GM21528 (cell line): ENCODE results near the gene NPFFR1.
"Not testable (repeated sequence)": the region's sequence is repeated elsewhere in the genome, so short reads cannot be mapped to it uniquely, and the experiment has no call there.

ENCODE experiments used
- ATAC-seq: cut with Tn5 transposase; IDR thresholded peaks from one replicate; pipeline ENCODE4 v1.9.1; 2021; ENCODE audit warnings: mild to moderate bottlenecking, moderate library complexity; ENCODE audit not compliant: unreplicated experiment, low FRiP score

Gene NPFFR1

DNA sequence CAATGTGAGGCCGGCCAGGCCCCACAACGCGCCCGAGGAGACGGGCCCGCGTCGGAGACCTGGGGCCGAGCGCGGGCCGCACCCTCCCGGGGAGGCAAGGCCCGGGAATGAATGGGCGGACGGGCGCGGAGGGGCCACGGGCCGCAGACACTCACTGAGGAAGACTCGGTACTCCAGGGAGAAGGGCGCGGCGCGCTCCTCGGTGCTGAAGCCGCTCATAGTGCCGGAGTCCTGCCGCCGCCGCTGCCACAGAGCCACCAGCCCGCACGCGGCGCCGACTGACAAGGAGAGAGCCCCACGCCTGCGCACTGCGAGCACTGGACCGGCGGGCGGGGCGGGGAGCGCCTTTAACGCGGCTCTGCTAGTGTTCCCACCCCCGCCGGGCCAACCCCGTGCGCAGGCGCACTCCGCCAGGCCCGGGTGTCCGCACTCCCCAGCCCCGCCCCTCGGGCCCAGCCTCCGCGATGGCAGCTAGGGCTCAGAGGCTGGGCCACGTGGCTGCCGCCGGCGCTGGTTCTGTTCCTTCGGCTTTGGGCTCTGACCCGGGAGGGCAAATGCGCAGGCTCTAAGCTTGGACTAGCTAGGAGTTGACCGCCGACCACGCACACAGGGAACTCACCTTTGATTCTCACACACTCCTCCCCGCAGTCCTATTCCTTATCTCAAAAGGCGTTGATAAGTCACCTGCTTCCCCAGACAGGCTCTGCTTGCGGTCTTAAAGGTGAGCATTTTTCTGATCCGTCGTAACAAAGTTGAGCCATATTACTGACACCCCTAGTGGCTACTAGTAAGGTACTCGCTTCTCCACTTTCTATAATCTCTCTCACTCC lies 50.5 kb downstream of the NPFFR1 start, which contains the start of gene PPA1:
PPA1 (minus strand) TSS at position 321 of the 830 bp plus-strand sequence; CDS start at position 219, 102 bp downstream.
- peak; percentile 84 for ATAC-seq

DNA sequence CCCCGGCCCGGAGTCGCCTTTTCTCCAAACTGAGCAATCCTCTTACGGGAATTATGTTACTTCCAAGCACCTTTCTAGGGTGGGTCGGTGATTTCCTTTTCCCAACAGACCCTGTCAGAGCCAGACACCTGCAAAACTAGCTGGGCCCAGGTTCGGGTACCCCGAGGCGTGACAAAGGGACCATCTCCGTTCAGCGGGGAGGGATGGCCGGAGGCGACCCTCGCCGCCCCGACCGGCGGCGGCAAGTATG lies 51.0 kb downstream of the NPFFR1 start:
- no peak for ATAC-seq

DNA sequence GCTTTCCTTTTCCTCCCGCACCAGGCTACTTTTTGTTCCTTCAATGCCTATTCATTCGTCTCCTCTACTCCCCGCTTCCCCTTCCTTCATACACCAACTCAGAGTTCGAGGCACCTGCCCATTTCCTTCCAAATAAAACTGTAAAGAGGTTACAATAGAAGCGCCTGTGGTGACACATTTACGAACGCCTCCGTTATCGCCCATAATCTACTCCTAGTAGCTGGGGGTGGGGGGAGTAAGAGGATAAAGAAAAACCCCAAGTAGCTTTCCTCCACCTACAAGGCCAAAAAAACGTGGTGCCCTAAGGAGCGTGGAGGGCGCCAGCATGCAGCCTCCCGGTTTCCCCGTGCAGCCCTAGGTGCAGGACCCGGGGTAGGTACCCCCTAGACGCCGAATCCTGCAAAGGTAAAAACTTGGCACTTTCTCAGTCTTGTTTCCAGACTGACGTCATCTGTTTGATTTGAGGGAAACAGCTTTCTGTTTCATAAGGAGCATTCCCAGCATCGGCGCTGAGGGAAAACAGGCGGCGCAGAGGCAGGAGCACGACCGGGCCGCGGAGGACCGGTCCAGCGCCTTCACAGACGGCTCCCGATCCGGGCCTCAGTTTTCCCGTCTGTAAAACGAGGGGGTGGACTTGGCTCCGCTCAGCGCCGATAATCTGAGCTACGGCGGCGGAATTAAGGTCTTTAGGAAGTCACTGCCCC lies 51.5 kb downstream of the NPFFR1 start:
- ATAC-seq, result no peak

DNA sequence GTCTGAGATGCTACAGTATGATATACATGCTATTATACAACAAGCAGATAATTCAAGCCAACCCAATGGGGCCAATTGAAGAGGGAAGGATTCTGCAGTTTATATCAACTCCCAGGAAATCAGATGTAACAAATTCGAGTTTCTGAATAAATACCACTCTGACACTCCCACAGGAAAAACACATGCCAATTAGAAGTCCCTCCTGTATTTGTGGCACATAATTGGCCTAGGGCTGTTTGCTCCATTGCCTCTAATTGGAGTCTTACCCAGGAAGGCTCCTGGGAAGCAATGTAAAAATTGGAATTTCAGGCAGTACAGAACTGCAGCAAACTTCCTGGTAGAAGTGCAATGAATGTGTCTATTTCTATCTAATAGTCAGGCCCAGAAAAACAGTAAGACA lies 55.3 kb downstream of the NPFFR1 start:
- no peak for ATAC-seq

DNA sequence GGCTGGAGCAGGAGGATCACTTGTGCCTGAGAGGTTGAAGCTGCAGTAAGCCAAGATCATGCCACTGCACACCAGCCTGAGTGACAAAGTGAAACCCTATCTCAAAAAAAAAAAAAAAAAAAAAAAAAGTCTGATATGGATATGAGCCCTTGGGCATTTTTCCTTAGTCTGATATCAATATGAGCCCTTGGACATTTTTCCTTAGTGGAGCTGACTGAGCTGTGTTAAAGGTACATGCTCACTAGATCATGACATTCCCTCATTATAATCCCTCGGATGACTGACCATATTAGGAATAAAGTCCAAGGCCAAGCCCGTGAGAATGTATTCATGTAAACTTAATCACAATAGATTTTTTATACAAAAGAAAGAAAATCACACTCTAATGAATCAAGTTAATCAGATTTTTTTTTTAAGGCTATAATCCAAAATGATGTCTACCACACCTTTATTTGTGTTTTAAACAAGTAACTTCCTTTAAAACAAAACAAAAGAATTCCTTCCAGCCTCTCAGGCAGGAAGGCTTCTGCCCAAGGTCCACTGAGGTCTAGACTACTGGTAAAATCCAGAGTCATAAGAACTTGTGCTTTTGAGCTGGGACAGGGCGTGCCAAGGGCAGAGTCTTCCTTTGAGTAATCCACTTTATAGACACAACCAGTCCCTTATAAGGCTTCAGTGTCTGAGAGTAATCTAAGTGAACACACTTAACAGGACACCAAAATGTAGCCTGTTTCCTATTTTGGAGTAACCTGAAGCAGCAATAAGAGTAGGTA lies 56.1 kb downstream of the NPFFR1 start:
- ATAC-seq, result no peak

DNA sequence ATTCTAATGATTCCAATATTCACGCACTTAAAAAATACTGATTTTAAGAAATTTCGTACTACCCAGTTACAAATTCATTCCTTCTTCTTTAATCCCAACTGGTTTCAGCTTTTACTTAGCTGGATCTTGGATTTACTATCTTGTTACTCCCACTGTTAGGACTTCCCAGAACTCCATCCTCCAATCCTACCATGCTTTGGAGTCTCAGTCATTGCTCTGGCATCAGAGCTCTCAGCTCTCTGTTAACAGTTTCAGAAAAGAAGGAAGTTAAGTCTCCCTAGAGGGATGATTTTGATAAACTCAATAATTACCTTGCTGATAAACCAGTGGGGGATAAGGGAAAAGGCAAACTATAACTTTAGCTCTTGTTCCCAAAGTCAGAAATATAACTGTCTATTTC lies 60.1 kb downstream of the NPFFR1 start:
- ATAC-seq, result no peak

DNA sequence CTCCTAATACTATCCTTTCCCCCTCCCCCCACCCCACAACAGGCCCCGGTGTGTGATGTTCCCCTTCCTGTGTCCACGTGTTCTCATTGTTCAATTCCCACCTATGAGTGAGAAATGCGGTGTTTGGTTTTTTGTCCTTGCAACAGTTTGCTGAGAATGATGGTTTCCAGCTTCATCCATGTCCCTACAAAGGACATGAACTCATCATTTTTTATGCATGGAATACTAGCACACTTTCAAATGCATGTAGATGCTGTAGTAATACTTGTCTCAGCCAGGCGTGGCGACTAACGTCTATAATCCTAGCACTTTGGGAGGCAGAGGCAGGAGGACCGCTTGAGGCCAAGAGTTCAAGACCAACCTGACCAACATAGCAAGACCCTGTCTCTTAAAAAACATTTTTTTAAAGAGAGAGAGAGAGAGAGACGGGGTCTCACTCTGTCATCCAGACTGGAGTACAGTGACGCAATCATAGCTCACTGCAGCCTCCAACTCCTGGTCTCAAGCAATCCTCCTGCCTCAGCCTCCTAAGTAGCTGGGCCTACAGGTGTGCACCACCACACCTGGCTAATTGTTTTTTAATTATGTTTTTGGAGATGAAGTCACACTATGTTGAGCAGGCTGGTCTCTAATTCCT lies 60.9 kb downstream of the NPFFR1 start:
- ATAC-seq, result not testable (repeated sequence)

DNA sequence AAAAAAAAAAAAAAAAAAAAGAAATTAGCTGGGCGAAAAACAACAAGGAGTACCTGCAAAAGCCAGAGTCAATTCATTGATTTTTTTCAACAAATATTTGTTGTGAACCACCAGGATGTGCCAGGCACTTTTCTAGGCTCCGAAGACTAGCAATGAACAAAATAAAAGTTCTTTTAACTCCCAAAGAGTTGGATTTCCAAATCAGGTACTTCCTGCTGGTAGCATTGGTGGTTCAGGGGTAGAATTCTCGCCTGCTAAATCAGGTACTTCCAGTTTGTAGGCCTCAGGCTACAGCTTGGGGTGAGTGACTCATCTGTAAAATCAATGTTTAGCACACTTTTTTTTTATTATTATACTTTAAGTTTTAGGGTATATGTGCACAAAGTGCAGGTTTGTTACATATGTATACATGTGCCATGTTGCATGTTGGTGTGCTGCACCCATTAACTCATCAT lies 61.4 kb downstream of the NPFFR1 start:
- no peak for ATAC-seq

DNA sequence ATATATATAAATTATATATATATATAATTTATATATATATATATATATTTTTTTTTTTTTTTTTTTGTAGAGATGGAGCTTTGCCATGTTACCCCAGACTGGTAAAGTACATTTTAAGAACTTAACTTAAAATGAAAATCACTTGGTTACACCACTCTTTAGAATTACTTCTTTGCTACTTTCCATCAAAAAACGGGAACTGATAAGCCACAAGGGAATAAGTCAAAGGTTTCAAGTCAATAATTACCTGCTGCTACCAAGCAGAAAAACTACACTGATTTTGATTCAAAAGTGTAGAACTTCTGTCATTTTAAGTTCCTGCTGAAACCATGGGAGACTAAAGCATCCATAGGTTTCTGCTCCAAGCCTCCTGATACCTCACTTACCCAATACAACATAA lies 62.8 kb downstream of the NPFFR1 start:
- ATAC-seq, result no peak

DNA sequence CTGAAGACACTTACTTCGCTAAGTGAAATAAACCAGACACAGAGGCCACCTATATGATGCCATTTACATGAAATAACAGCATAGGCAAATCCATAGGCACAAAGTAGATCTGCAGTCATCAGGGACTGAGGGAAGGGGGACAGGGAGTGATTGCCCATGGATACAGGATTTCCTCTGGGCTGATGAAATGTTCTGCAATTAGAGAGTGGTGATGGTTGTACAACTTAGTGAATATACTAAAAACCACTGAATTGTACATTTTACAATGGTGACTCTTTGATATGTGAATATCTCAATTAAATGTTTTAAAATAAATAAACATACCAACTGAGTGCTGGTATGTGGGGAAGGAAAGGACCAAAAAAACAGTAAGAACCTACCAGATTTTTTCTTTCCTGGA lies 70.9 kb downstream of the NPFFR1 start:
- ATAC-seq, result no peak

DNA sequence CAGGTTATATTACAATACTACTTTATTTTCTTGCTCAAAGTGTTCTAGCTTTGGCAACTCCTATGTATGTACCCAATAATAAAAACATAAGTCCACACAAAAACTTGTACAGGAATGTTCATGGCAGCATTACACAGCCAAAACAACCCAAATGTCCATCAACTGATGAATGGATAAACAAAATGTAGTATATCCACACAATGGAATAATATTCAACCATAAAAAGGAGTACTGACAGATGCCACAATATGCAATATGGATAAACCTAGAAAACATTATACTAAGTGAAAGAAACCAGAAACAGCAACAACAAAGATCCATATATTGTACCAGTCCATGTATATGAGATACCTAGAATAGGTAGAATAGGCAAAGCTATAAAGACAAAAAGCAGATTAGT lies 71.5 kb downstream of the NPFFR1 start:
- ATAC-seq, result no peak

DNA sequence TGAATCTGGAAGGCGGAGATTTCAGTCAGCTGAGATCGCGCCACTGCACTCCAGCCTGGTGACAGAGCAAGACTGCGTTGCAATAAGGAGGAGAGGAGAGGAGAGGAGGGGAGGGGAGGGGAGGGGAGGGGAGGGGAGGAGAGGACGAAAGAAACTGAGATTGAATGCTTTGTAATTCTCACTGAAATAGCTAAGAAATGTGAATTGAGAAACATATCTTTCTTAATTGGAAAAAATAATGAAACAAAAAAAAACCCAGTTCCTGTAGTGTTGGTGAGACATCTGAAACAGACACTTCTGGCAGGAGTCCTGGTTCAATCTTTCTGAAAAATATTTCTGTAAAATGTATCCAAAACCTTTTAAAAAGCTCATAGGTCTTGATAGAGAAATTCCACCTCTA lies 77.0 kb downstream of the NPFFR1 start:
- no peak for ATAC-seq

DNA sequence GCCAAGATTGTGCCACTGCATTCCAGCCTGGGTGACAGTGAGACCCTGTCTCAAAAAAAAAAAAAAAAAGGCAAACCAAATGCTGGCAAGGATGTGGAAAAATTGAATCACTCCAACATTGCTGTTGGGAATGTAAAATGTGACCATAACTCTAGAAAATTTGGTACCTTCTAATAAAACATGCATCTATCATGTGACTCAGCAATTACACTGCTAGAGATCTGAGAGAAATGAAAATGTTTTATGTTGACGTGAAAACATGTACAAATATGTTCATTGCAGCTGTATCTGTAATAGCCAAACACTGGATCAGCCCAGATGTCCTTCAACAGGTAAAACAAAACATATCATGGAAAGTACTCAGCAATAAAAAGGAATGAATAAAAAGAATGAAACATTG lies 82.7 kb downstream of the NPFFR1 start:
- no peak for ATAC-seq

DNA sequence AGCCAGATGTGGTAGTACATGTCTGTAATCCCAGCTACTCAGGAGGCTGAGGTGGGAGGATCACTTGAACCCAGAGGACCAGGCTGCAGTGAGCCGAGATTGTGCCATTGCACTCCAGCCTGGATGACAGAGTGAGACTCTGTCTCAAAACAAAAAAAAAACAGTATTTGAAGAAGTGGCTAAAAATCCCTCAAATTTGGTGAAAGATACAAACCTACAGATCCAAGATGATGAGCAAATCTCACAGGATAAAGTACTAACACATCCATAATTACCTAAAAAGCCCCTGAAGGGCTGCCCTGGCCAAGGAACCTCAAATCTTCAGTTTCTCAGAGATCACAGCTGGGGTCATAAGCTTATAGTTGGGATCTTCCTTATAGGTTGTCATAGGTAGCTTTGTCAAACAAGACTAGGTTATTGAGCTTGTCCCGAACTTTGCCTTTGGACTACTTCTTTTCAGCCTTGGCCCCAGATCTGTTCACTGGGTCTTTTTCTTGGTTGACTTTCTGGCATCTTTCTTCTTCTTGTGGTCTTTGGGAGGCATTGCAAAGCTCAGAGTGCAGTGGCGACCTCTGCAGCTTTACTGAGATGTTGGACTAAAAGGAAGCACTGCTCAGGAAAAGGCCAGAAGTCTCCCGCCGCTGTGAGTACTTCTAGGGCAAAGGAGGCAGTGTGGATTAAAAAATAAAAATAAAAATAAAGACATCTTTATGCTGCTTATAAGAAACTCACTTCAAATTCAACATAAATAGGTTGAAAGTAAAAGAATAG lies 84.9 kb downstream of the NPFFR1 start:
- no peak for ATAC-seq
